ENCODE data around the gene CMTM2.
"Not testable (repeated sequence)": the region's sequence is repeated elsewhere in the genome, so short reads cannot be mapped to it uniquely, and the experiment has no call there.

DNA sequence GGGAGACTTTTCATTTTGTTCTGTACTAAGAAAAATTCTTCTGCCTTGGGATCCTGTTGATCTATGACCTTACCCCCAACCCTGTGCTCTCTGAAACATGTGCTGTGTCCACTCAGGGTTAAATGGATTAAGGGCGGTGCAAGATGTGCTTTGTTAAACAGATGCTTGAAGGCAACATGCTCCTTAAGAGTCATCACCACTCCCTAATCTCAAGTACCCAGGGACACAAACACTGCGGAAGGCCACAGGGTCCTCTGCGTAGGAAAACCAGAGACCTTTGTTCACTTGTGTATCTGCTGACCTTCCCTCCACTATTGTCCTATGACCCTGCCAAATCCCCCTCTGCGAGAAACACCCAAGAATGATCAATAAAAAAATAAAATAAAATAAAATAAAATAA lies 52.3 kb downstream of the CMTM2 start:
- not testable (repeated sequence) for TF ChIP-seq FOXK2 (conservative IDR thresholded peaks at IDR 0.05 in 1 of 2, IDR thresholded peaks at IDR 0.05 in 1 of 2; ENCODE audit: low read depth in 2 of 2); TAF1 (IDR thresholded peaks at IDR 0.05; ENCODE audit: control insufficient read depth, extremely low read depth, insufficient read depth, low read length, severe bottlenecking); RFX1 (IDR thresholded peaks at IDR 0.05); ZNF589 (CRISPR knock-in tag; IDR thresholded peaks at IDR 0.05; ENCODE audit: low read depth); RBBP5 (IDR thresholded peaks at IDR 0.05; ENCODE audit: borderline replicate concordance, insufficient read depth, low read length, poor library complexity, severe bottlenecking); PHF8 (IDR thresholded peaks at IDR 0.05; ENCODE audit: borderline replicate concordance, low read length); MXI1 (IDR thresholded peaks at IDR 0.05; ENCODE audit: low read depth, low read length); MED1 (CRISPR knock-in tag; IDR thresholded peaks at IDR 0.05; ENCODE audit: borderline replicate concordance)
- TF ChIP-seq, protein P1, sequence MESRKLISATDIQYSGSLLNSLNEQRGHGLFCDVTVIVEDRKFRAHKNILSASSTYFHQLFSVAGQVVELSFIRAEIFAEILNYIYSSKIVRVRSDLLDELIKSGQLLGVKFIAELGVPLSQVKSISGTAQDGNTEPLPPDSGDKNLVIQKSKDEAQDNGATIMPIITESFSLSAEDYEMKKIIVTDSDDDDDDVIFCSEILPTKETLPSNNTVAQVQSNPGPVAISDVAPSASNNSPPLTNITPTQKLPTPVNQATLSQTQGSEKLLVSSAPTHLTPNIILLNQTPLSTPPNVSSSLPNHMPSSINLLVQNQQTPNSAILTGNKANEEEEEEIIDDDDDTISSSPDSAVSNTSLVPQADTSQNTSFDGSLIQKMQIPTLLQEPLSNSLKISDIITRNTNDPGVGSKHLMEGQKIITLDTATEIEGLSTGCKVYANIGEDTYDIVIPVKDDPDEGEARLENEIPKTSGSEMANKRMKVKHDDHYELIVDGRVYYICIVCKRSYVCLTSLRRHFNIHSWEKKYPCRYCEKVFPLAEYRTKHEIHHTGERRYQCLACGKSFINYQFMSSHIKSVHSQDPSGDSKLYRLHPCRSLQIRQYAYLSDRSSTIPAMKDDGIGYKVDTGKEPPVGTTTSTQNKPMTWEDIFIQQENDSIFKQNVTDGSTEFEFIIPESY (CRISPR knock-in tag; IDR thresholded peaks at IDR 0.05) = not testable (repeated sequence)

Data from K562 (cell line).